A549 (cell line): ENCODE data around the gene CHIT1. TPM values are rescaled to one million over a fixed set of nuclear protein-coding genes. Genes with fewer than 3 reads are reported as not detected.
A peak's percentile ranks its signal among the peaks of the same experiment; 100 is the strongest.

Experiments used
- ATAC-seq, 2 experiments: fragments of 200-7000 bp in 1 of 2; fragments of >200 bp in 1 of 2; cut with Nextera tagmentation in 1 of 2; cut with Tn5 transposase in 1 of 2; 3 replicates each; pipeline versions ENCODE4 v1.8.0 to v1.9.1; 2018 to 2020; ENCODE audit warnings: mild to moderate bottlenecking in 1 of 2, moderate library complexity in 1 of 2
- CTCF ChIA-PET: fragments of 300-600 bp; sonication (Branson Sonifier 250); formaldehyde crosslinking; extraction: SDS; loops from one replicate; lab custom pipeline; 2021; ENCODE audit warnings: antibody characterized with exemption, inconsistent platforms; lab: Yijun Ruan, JAX
- POLR2A ChIA-PET: fragments of 350-600 bp; formaldehyde crosslinking; extraction: SDS; loops from one replicate; lab custom pipeline; 2021; ENCODE audit warnings: antibody characterized with exemption, inconsistent platforms; lab: Yijun Ruan, JAX
- DNase-seq, 2 experiments: peaks; one replicate each; pipeline versions ENCODE4 v3.0.0 to v3.0.0-alpha.2; 2011 to 2016; ENCODE audit warnings: low read depth in 1 of 2, low spot score in 1 of 2
- FAIRE-seq: peaks from 2 replicates; lab custom pipeline; 2011; peaks lifted over from hg19 to GRCh38; lab: Jason Lieb, UNC
- H3K27ac ChIP-seq, 2 experiments: fragments of >200 bp; sonication (Bioruptor Twin); formaldehyde crosslinking; 3 replicates each; pipeline ENCODE4 v1.5.1; 2016 to 2017
- H3K4me1 ChIP-seq: fragments of >200 bp; sonication (Bioruptor Twin); formaldehyde crosslinking; 3 replicates; pipeline ENCODE4 v1.6.1; 2016
- H3K4me2 ChIP-seq: fragments of >200 bp; sonication (Bioruptor Twin); formaldehyde crosslinking; 3 replicates; pipeline ENCODE4 v1.6.1; 2016
- H3K4me3 ChIP-seq: fragments of >200 bp; sonication (Bioruptor Twin); formaldehyde crosslinking; 3 replicates; pipeline ENCODE4 v1.5.1; 2016
- H3K9me3 ChIP-seq: fragments of >200 bp; sonication (Bioruptor Twin); formaldehyde crosslinking; 3 replicates; pipeline ENCODE4 v1.6.1; 2016
- BHLHE40 ChIP-seq: IDR thresholded peaks from 2 replicates; pipeline ENCODE4 v1.6.1; 2012; ENCODE audit warnings: low read depth, low read length, inconsistent platforms
- CBX8 ChIP-seq: fragments of 200-600 bp; sonication (generic); IDR thresholded peaks from 2 replicates; pipeline ENCODE4 v1.6.1; 2016
- CEBPB ChIP-seq, 2 experiments: fragments of >200 bp in 1 of 2; sonication (Bioruptor Twin) in 1 of 2; formaldehyde crosslinking in 1 of 2; IDR thresholded peaks; 2 replicates each; pipeline ENCODE4 v1.6.1; 2012 to 2016
- CHD2 ChIP-seq: fragments of 150-350 bp; IDR thresholded peaks from 2 replicates; pipeline ENCODE4 v1.6.1; 2014; ENCODE audit warnings: low read length; ENCODE audit not compliant: partially characterized antibody
- EHF ChIP-seq: fragments of 250-450 bp; sonication (Bioruptor Pico); IDR thresholded peaks from 2 replicates; pipeline ENCODE4 v1.5.0; 2020; ENCODE audit warnings: mild to moderate bottlenecking
- EHMT2 ChIP-seq: fragments of 200-600 bp; sonication (generic); IDR thresholded peaks from 2 replicates; pipeline ENCODE4 v1.6.1; 2016; ENCODE audit warnings: antibody characterized with exemption, low read depth, mild to moderate bottlenecking, moderate library complexity
- FOSB ChIP-seq: fragments of 250-450 bp; sonication (Bioruptor Pico); IDR thresholded peaks from 2 replicates; pipeline ENCODE4 v1.5.0; 2020; ENCODE audit warnings: mild to moderate bottlenecking, moderate library complexity
- FOSL2 ChIP-seq, 2 experiments: fragments of 450-650 bp in 1 of 2; fragments of >200 bp in 1 of 2; sonication (Bioruptor Twin) in 1 of 2; formaldehyde crosslinking; IDR thresholded peaks; 2 replicates each; pipeline versions ENCODE4 v1.5.0 to v1.6.1; 2016 to 2020; ENCODE audit warnings: mild to moderate bottlenecking in 1 of 2, moderate library complexity in 1 of 2
- FOXS1 ChIP-seq: fragments of 250-450 bp; sonication (Bioruptor Pico); IDR thresholded peaks from 2 replicates; pipeline ENCODE4 v1.5.0; 2020; ENCODE audit warnings: mild to moderate bottlenecking, moderate library complexity
- HOXA7 ChIP-seq: fragments of 250-450 bp; sonication (Bioruptor Pico); IDR thresholded peaks from 2 replicates; pipeline ENCODE4 v1.5.0; 2020; ENCODE audit warnings: mild to moderate bottlenecking, moderate library complexity
- HOXB13 ChIP-seq: fragments of 250-450 bp; sonication (Bioruptor Pico); IDR thresholded peaks from 2 replicates; pipeline ENCODE4 v1.5.0; 2020; ENCODE audit warnings: low read depth, mild to moderate bottlenecking, moderate library complexity
- JUN ChIP-seq, 2 experiments: fragments of >200 bp; sonication (Bioruptor Twin); formaldehyde crosslinking; IDR thresholded peaks; 2 replicates in 1 of 2; 3 replicates in 1 of 2; pipeline ENCODE4 v1.6.1; 2016 to 2017
- KDM1A ChIP-seq: fragments of 200-600 bp; sonication (generic); IDR thresholded peaks from 2 replicates; pipeline ENCODE4 v1.6.1; 2016; ENCODE audit warnings: low read depth, mild to moderate bottlenecking
- MAFK ChIP-seq: fragments of 450-650 bp; IDR thresholded peaks from 2 replicates; pipeline ENCODE4 v1.6.1; 2014; ENCODE audit not compliant: partially characterized antibody
- MYC ChIP-seq: IDR thresholded peaks from 2 replicates; pipeline ENCODE4 v1.6.1; 2012; ENCODE audit warnings: mild to moderate bottlenecking, inconsistent platforms, low read length, improper control_type of control experiment, borderline replicate concordance
- NFE2L2 ChIP-seq: fragments of 150-350 bp; conservative IDR thresholded peaks from 2 replicates; pipeline ENCODE4 v1.6.1; 2014; ENCODE audit warnings: low read length
- NPAS2 ChIP-seq: fragments of 250-450 bp; sonication (Bioruptor Pico); IDR thresholded peaks from 2 replicates; pipeline ENCODE4 v1.8.0; 2022; ENCODE audit warnings: mild to moderate bottlenecking, moderate library complexity, borderline replicate concordance
- POLR2A ChIP-seq: IDR thresholded peaks from 2 replicates; pipeline ENCODE4 v1.6.1; 2012; ENCODE audit warnings: mild to moderate bottlenecking, low read length
- RAD21 ChIP-seq, 2 experiments: fragments of >200 bp in 1 of 2; sonication (Bioruptor Twin) in 1 of 2; formaldehyde crosslinking in 1 of 2; IDR thresholded peaks in 1 of 2; conservative IDR thresholded peaks in 1 of 2; 2 replicates in 1 of 2; 3 replicates in 1 of 2; pipeline ENCODE4 v1.6.1; 2012 to 2018; ENCODE audit warnings: inconsistent platforms in 1 of 2
- RARB ChIP-seq: fragments of 250-450 bp; sonication (Bioruptor Pico); IDR thresholded peaks from 2 replicates; pipeline ENCODE4 v1.8.0; 2021; ENCODE audit warnings: mild to moderate bottlenecking, moderate library complexity
- RCOR1 ChIP-seq: fragments of 150-350 bp; IDR thresholded peaks from 2 replicates; pipeline ENCODE4 v1.6.1; 2014; ENCODE audit warnings: antibody characterized with exemption, low read length, low read depth
- SMC3 ChIP-seq: fragments of >200 bp; sonication (Bioruptor Twin); formaldehyde crosslinking; IDR thresholded peaks from 3 replicates; pipeline ENCODE4 v1.6.1; 2018; ENCODE audit warnings: inconsistent platforms
- SREBF2 ChIP-seq: fragments of 450-650 bp; IDR thresholded peaks from 2 replicates; pipeline ENCODE4 v1.6.1; 2014; ENCODE audit warnings: mild to moderate bottlenecking, moderate library complexity
- TFCP2L1 ChIP-seq: fragments of 250-450 bp; sonication (Bioruptor Pico); IDR thresholded peaks from 2 replicates; pipeline ENCODE4 v1.5.0; 2021; ENCODE audit warnings: mild to moderate bottlenecking
- ZFP36 ChIP-seq: fragments of 450-650 bp; IDR thresholded peaks from 2 replicates; pipeline ENCODE4 v1.6.1; 2014; ENCODE audit warnings: borderline replicate concordance; ENCODE audit not compliant: partially characterized antibody
- ZNF302 ChIP-seq: fragments of 250-450 bp; sonication (Bioruptor Pico); IDR thresholded peaks from 2 replicates; pipeline ENCODE4 v1.9.0; 2021; ENCODE audit warnings: inconsistent platforms, mild to moderate bottlenecking, moderate library complexity
- WGBS: methylation state at CpG from one replicate; pipeline ENCODE4 v1.1.6; 2017; ENCODE audit errors: missing lambda C conversion rate; 5-methylcytosine and 5-hydroxymethylcytosine counted together
- polyA plus RNA-seq, 4 experiments: library from polyadenylated mRNA; depleted of rRNA in 3 of 4; stranded (reverse); fragments of >200 nt; fragmentation: RNase III in 1 of 4; extraction: RNeasy Plus Mini Kit Qiagen cat#74134 plus additional on column Dnase treatment in 1 of 4; gene quantifications; 2 replicates in 3 of 4; 3 replicates in 1 of 4; pipeline ENCODE4 v1.2.3, GENCODE V29; 2011 to 2017
- TF ChIP-seq, protein P1 (sequence below): fragments of >200 bp; sonication (Bioruptor Twin); formaldehyde crosslinking; IDR thresholded peaks from 3 replicates; pipeline ENCODE4 v1.6.1; 2016
- TF ChIP-seq, protein P2 (sequence below): IDR thresholded peaks from 2 replicates; pipeline ENCODE4 v1.6.1; 2012; ENCODE audit warnings: low read depth, borderline replicate concordance
- TF ChIP-seq, protein P3 (sequence below): fragments of 450-650 bp; IDR thresholded peaks from 2 replicates; pipeline ENCODE4 v1.6.1; 2014; ENCODE audit warnings: antibody characterized with exemption
- TF ChIP-seq, protein P4 (sequence below): fragments of >200 bp; sonication (Bioruptor Twin); formaldehyde crosslinking; IDR thresholded peaks from 3 replicates; pipeline ENCODE4 v1.5.1; 2016
- TF ChIP-seq, protein P5 (sequence below): fragments of 250-450 bp; sonication (Bioruptor Pico); IDR thresholded peaks from 2 replicates; pipeline ENCODE4 v1.5.0; 2020; ENCODE audit warnings: low read depth, mild to moderate bottlenecking, moderate library complexity
- TF ChIP-seq, protein P6 (sequence below): fragments of >200 bp; sonication (Bioruptor Twin); formaldehyde crosslinking; IDR thresholded peaks from 2 replicates; pipeline ENCODE4 v1.6.1; 2016
- TF ChIP-seq, protein P7 (sequence below): IDR thresholded peaks from 2 replicates; pipeline ENCODE4 v1.6.1; 2012

CHIT1 gene
- polyA plus RNA-seq, 2 of the 4 experiments (the other 2 are of a cell fraction) = not detected

DNA sequence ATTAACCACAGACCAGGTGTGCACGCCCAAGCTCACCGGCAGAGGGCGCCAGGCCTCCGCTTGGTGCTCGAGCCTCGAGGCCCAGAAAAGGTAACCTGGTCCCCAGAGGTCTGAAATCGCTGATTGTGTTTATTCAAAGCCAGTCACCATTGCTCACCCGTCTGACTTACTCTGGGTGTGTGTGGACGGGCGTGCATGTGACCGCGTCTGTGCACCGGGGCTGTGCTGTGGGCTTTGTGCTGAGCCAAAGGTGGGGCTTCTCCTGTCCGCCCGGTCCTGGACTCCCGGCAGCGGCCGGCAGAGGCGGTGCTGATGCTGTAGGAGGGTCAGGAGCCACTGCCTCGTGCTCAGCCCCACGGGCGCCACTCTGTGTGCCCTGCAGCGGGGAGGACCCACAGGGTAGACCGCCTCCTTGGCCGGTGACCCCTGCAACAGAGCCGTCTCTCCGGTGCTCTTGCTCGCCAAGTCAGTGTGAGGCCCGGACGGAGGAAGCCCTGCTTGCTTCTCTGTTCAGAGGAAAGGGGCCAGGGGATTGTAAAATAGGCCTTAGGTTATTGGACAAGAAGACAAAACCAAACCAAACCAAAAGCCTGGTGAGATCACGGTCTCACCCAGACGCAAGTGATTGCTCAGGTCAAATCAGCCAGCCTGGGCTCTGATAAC is 43.9 kb upstream of the CHIT1 start:
- Histone ChIP-seq H3K4me1 (peaks cover 9% of the 10 kb centered on the region), H3K27ac (peak overlapping the region; percentile 29 to 67; a peak in 4 of 6 replicates), H3K4me2 (peak overlapping the region; percentile 64), H3K9me3 (no peaks in the 10 kb centered on the region), H3K4me3 (no peak overlapping the region)
- ChIA-PET CTCF (interaction anchor here (0.5 to 21.3 kb wide), 52 partner anchors 8 to 502 kb away, joined by 3 to 510 read pairs (median 4); partner anchors contain the start of genes BTG2, FMOD and PRELP), POLR2A (interaction anchor here (1.0 kb wide), 3 partner anchors 32 to 54 kb away, joined by 4 to 9 read pairs (median 7); partner anchors contain the start of gene BTG2)
- ATAC-seq = peak; percentile 73 to 88
- WGBS = 49% methylated on average over 14 of the region's 32 CpGs
- no peak for FAIRE-seq
- peak; percentile 73 to 82 for DNase-seq
- TF ChIP-seq CHD2 = no peak
- TF ChIP-seq EHF (CRISPR knock-in tag) = no peak
- no peak for TF ChIP-seq CBX8
- no peak for TF ChIP-seq MYC
- no peak for TF ChIP-seq TFCP2L1 (CRISPR knock-in tag)
- TF ChIP-seq HOXA7 = no peak
- peak; percentile 91 for TF ChIP-seq MAFK
- TF ChIP-seq, protein P1, sequence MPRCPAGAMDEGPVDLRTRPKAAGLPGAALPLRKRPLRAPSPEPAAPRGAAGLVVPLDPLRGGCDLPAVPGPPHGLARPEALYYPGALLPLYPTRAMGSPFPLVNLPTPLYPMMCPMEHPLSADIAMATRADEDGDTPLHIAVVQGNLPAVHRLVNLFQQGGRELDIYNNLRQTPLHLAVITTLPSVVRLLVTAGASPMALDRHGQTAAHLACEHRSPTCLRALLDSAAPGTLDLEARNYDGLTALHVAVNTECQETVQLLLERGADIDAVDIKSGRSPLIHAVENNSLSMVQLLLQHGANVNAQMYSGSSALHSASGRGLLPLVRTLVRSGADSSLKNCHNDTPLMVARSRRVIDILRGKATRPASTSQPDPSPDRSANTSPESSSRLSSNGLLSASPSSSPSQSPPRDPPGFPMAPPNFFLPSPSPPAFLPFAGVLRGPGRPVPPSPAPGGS = no peak
- no peak for TF ChIP-seq JUN (IDR thresholded peaks at IDR 0.05)
- no peak for TF ChIP-seq EHMT2
- TF ChIP-seq, protein P2, sequence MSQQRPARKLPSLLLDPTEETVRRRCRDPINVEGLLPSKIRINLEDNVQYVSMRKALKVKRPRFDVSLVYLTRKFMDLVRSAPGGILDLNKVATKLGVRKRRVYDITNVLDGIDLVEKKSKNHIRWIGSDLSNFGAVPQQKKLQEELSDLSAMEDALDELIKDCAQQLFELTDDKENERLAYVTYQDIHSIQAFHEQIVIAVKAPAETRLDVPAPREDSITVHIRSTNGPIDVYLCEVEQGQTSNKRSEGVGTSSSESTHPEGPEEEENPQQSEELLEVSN = no peak
- no peak for TF ChIP-seq RARB (CRISPR knock-in tag)
- no peak for TF ChIP-seq HOXB13 (CRISPR knock-in tag)
- no peak for TF ChIP-seq NPAS2
- TF ChIP-seq, protein P3, sequence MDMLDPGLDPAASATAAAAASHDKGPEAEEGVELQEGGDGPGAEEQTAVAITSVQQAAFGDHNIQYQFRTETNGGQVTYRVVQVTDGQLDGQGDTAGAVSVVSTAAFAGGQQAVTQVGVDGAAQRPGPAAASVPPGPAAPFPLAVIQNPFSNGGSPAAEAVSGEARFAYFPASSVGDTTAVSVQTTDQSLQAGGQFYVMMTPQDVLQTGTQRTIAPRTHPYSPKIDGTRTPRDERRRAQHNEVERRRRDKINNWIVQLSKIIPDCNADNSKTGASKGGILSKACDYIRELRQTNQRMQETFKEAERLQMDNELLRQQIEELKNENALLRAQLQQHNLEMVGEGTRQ = 0 out of 2 replicates have a peak, but pooled peaks have one; percentile 11
- TF ChIP-seq ZFP36 = no peak
- no peak for TF ChIP-seq BHLHE40
- peak; percentile 96 for TF ChIP-seq SMC3
- TF ChIP-seq FOSL2 (IDR thresholded peaks at IDR 0.05) = no peak
- peak; percentile 55 for TF ChIP-seq FOSL2 (CRISPR knock-in tag; IDR thresholded peaks at IDR 0.05)
- TF ChIP-seq ZNF302 (CRISPR knock-in tag) = no peak
- no peak for TF ChIP-seq FOSB (CRISPR knock-in tag)
- TF ChIP-seq, protein P4, sequence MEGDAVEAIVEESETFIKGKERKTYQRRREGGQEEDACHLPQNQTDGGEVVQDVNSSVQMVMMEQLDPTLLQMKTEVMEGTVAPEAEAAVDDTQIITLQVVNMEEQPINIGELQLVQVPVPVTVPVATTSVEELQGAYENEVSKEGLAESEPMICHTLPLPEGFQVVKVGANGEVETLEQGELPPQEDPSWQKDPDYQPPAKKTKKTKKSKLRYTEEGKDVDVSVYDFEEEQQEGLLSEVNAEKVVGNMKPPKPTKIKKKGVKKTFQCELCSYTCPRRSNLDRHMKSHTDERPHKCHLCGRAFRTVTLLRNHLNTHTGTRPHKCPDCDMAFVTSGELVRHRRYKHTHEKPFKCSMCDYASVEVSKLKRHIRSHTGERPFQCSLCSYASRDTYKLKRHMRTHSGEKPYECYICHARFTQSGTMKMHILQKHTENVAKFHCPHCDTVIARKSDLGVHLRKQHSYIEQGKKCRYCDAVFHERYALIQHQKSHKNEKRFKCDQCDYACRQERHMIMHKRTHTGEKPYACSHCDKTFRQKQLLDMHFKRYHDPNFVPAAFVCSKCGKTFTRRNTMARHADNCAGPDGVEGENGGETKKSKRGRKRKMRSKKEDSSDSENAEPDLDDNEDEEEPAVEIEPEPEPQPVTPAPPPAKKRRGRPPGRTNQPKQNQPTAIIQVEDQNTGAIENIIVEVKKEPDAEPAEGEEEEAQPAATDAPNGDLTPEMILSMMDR = peak; percentile 97
- TF ChIP-seq POLR2A = no peak
- TF ChIP-seq SREBF2 = no peak
- no peak for TF ChIP-seq KDM1A
- TF ChIP-seq, protein P5, sequence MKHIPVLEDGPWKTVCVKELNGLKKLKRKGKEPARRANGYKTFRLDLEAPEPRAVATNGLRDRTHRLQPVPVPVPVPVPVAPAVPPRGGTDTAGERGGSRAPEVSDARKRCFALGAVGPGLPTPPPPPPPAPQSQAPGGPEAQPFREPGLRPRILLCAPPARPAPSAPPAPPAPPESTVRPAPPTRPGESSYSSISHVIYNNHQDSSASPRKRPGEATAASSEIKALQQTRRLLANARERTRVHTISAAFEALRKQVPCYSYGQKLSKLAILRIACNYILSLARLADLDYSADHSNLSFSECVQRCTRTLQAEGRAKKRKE (CRISPR knock-in tag) = no peak
- no peak for TF ChIP-seq CEBPB (IDR thresholded peaks at IDR 0.05)
- no peak for TF ChIP-seq NFE2L2
- TF ChIP-seq, protein P6, sequence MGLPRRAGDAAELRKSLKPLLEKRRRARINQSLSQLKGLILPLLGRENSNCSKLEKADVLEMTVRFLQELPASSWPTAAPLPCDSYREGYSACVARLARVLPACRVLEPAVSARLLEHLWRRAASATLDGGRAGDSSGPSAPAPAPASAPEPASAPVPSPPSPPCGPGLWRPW = no peak
- TF ChIP-seq, protein P7, sequence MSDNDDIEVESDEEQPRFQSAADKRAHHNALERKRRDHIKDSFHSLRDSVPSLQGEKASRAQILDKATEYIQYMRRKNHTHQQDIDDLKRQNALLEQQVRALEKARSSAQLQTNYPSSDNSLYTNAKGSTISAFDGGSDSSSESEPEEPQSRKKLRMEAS = peak; percentile 57; the same call in 1 of the 2 replicates
- peak; percentile 93 to 95 for TF ChIP-seq RAD21 (conservative IDR thresholded peaks at IDR 0.05 in 1 of 2, IDR thresholded peaks at IDR 0.05 in 1 of 2)
- no peak for TF ChIP-seq FOXS1 (CRISPR knock-in tag)
- no peak for TF ChIP-seq RCOR1
